Suprapubic skin (tissue), 4 donors: ENCODE data around the gene SKI. TPM values are rescaled to one million over a fixed set of nuclear protein-coding genes. Genes with fewer than 3 reads are reported as not detected.

Source experiments
- DNase-seq, 2 donors: peaks; one replicate each; pipeline ENCODE4 v3.0.0-alpha.2; 2019; ENCODE audit warnings: low spot score in 2 of 2
- H3K27ac ChIP-seq: fragments of 200-600 bp; sonication (generic); one replicate; pipeline ENCODE4 v1.5.1; 2019
- H3K27me3 ChIP-seq: fragments of 200-600 bp; sonication (generic); one replicate; pipeline ENCODE4 v1.5.1; 2019
- H3K36me3 ChIP-seq: fragments of 200-600 bp; sonication (generic); one replicate; pipeline ENCODE4 v1.5.1; 2019
- H3K4me1 ChIP-seq: fragments of 200-600 bp; sonication (generic); one replicate; pipeline ENCODE4 v1.5.1; 2019
- H3K4me3 ChIP-seq: fragments of 200-600 bp; sonication (generic); one replicate; pipeline ENCODE4 v1.5.1; 2019; ENCODE audit warnings: mild to moderate bottlenecking
- H3K9me3 ChIP-seq: fragments of 200-600 bp; sonication (generic); one replicate; pipeline ENCODE4 v1.5.1; 2019
- EP300 ChIP-seq: sonication (generic); formaldehyde crosslinking; IDR thresholded peaks from one replicate; pipeline ENCODE4 v1.6.1; 2017; ENCODE audit warnings: antibody characterized with exemption
- POLR2A ChIP-seq, 2 donors: fragments of 450-650 bp; IDR thresholded peaks; one replicate each; pipeline ENCODE4 v1.6.1; 2017; ENCODE audit warnings: antibody characterized with exemption in 2 of 2, mild to moderate bottlenecking in 2 of 2, moderate library complexity in 2 of 2
- POLR2AphosphoS5 ChIP-seq, 3 donors: sonication (generic); formaldehyde crosslinking; IDR thresholded peaks; one replicate each; pipeline ENCODE4 v1.6.1; 2017; ENCODE audit warnings: antibody characterized with exemption in 3 of 3
- WGBS: methylation state at CpG from one replicate; pipeline ENCODE4 v1.1.5; 2018; 5-methylcytosine and 5-hydroxymethylcytosine counted together
- total RNA-seq, 4 donors: library from RNA; depleted of rRNA; stranded (reverse); fragments of >200 nt; gene quantifications; one replicate each; pipeline ENCODE4 v1.1.0, GENCODE V29; 2016
- TF ChIP-seq, protein P1 (sequence below), 2 donors: fragments of 200-600 bp in 1 of 2; fragments of 450-650 bp in 1 of 2; sonication (generic) in 1 of 2; IDR thresholded peaks; one replicate each; pipeline ENCODE4 v1.5.1; 2016 to 2019; ENCODE audit warnings: antibody characterized with exemption in 2 of 2, mild to moderate bottlenecking in 1 of 2, moderate library complexity in 1 of 2

SKI gene
- total RNA-seq, 4 donors from 2014 or later, result 51.8 to 91.2 (median 68.1) TPM

DNA sequence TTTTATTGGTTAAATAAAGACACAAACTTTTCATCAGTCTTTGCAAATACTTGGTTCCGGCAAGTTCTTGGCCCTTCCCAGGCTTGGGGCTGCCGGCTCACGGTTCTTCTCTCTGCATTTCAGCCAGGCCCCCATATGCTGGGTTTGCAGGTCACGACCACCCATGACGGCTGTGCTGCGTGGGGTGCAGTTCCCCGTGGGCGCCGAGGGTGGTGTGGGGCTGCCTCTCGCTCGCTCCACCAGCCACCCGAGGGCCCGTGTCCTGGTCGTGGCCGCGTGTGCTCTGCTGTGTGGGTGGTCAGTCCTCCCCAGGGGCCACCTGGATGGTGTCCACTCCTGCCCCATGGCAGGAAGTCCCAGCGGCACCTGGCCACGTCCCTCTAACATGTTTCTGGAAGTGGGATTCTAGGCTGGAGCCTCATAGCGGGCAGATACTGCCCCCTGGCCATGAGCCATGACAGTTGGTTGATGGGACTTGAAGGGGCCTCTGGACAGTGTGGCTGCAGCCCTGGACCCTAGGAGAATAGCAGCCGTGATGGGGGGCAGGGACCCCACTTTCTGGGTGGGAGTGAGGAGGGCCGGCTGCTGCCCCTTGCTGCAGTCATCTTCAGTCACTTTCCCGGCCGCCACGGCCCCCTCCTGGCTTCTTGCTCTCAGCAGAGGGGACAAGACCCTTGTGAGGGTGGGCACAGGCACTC lies 46.3 kb downstream of the SKI start:
- Histone ChIP-seq H3K27ac (peak overlapping the region; percentile 62), H3K4me1 (peaks cover 98% of the 10 kb centered on the region), H3K36me3 (no peaks in the 10 kb centered on the region), H3K27me3 (no peaks in the 10 kb centered on the region), H3K4me3 (no peak overlapping the region), H3K9me3 (no peaks in the 10 kb centered on the region)
- DNase-seq, result no peak
- TF ChIP-seq POLR2AphosphoS5 (IDR thresholded peaks at IDR 0.05), result no peak
- no peak for TF ChIP-seq POLR2A (IDR thresholded peaks at IDR 0.05)
- no peak for TF ChIP-seq EP300
- TF ChIP-seq, protein P1, sequence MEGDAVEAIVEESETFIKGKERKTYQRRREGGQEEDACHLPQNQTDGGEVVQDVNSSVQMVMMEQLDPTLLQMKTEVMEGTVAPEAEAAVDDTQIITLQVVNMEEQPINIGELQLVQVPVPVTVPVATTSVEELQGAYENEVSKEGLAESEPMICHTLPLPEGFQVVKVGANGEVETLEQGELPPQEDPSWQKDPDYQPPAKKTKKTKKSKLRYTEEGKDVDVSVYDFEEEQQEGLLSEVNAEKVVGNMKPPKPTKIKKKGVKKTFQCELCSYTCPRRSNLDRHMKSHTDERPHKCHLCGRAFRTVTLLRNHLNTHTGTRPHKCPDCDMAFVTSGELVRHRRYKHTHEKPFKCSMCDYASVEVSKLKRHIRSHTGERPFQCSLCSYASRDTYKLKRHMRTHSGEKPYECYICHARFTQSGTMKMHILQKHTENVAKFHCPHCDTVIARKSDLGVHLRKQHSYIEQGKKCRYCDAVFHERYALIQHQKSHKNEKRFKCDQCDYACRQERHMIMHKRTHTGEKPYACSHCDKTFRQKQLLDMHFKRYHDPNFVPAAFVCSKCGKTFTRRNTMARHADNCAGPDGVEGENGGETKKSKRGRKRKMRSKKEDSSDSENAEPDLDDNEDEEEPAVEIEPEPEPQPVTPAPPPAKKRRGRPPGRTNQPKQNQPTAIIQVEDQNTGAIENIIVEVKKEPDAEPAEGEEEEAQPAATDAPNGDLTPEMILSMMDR (IDR thresholded peaks at IDR 0.05), result no peak
- 70% methylated on average over 8 of the region's 24 CpGs for WGBS

DNA sequence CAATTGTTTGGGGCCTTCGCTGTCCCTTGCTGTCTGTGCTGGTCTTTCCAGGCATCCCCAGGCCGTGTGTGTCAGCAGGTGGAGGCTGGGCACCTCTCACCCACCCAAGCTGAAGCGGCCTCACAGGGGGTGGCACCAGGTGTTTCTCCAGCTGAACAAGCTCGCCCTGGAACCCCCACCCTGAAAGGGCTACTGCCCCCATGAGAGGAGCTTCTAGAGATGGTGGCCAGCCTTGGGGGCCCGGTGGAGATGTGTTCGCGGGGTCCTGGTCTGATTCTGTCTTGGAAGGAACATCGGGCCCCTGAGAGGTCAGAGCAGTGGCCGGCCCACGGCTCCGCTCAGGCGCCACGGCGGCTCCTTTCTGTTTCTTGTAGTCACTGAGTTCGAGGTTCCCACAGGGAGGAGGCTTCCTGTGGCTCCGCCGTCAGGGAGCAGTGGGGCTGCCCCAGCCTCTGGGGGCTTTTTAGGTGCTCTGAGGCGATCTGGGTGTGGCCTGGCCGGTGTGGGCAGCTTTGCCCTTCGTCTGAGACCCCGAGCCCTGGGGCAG lies 46.9 kb downstream of the SKI start:
- Histone ChIP-seq H3K4me1 (peaks cover 100% of the 10 kb centered on the region), H3K27ac (peak overlapping the region; percentile 62), H3K27me3 (no peaks in the 10 kb centered on the region), H3K4me3 (no peak overlapping the region), H3K9me3 (no peaks in the 10 kb centered on the region), H3K36me3 (no peaks in the 10 kb centered on the region)
- TF ChIP-seq POLR2A (IDR thresholded peaks at IDR 0.05), result no peak
- TF ChIP-seq POLR2AphosphoS5 (IDR thresholded peaks at IDR 0.05), result no peak
- TF ChIP-seq EP300, result no peak
- TF ChIP-seq, protein P1 (IDR thresholded peaks at IDR 0.05), result no peak
- no peak for DNase-seq
- WGBS, result 70% methylated on average over 5 of the region's 21 CpGs

DNA sequence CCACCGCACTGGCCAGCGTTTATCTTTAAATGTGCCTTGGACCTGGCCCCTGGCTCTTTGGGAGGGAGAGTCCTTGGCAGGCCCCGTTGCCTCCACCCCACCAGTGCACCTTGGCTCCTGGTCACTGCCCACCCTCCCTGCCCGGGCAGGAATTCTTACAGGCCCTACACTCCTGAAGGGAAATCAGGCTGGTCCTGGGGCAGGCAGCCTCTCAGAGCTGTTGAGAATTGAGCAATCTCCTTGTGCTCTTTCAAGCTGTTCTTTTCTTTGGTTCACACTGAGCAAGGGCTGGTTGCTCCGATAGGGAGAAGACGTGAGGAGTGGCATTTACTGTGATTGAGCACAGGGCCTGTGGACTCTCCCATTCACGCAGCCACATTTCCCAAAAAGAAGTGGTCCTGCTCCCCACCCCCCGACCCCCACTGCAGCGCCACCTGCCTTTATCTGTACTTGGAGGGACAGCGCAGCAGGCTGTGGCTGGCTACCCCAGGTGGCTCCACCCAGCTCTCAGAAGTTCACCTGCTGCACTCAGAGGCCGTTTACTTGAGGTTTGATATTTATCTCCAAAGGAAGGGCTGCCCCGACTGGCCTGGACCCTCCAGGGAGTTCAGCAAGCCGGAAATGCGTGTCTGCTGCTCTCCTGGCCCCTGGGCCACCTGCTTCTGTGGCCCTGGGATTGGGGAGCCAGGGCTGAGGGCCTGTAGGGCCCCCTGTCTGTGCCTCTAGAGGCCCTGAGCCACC lies 47.8 kb downstream of the SKI start:
- TF ChIP-seq POLR2A (IDR thresholded peaks at IDR 0.05), result no peak
- no peak for TF ChIP-seq POLR2AphosphoS5 (IDR thresholded peaks at IDR 0.05)
- TF ChIP-seq, protein P1 (IDR thresholded peaks at IDR 0.05), result no peak
- no peak for TF ChIP-seq EP300
- no peak for DNase-seq
- Histone ChIP-seq H3K27me3 (no peaks in the 10 kb centered on the region), H3K36me3 (no peaks in the 10 kb centered on the region), H3K4me1 (peaks cover 92% of the 10 kb centered on the region), H3K4me3 (no peak overlapping the region), H3K9me3 (no peaks in the 10 kb centered on the region), H3K27ac (peak overlapping the region; percentile 62)
- 38% methylated on average over 12 of the region's 14 CpGs for WGBS

DNA sequence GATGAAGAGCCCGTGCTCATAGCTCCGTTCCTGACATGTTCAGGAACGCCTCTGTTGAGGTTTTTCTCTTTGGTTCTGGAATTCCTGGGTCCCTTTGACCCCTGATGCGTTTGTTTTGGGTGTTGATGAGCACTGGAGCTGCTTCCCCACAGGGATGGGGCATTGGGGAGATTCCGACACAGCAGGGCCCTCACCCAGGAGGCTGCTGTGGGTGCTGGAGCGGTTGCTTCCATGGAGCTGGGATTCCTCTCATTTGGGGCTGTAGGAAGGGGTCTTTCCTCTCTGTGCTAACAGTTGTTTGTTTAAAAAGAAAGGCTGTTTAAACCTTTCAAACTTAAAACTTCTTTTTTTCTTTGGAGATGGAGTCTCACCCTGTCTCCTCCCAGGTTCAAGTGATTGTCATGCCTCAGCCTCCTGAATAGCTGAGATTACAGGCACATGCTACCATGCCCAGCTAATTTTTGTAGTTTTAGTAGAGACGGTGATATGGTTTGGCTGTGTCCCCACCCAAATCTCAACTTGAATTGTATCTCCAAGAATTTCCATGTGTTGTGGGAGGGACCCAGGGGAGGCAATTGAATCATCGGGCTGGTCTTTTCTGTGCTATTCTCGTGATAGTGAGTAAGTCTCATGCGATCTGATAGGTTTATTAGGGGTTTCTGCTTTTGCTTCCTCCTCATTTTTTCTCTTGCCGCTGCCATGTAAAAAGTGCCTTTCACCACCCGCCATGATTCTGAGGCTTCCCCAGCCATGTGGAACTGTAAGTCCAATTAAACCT lies 48.9 kb downstream of the SKI start:
- no peaks in the 10 kb centered on the region for H3K27me3 ChIP-seq
- DNase-seq, result no peak
- no peaks in the 10 kb centered on the region for H3K36me3 ChIP-seq
- 69% methylated on average over 12 of the region's 12 CpGs for WGBS
- no peak overlapping the region for H3K4me3 ChIP-seq
- H3K4me1 ChIP-seq, result peaks cover 82% of the 10 kb centered on the region
- TF ChIP-seq, protein P1 (IDR thresholded peaks at IDR 0.05), result no peak
- TF ChIP-seq EP300 (no peak), POLR2A (IDR thresholded peaks at IDR 0.05) (no peak), POLR2AphosphoS5 (IDR thresholded peaks at IDR 0.05) (no peak)
- H3K9me3 ChIP-seq, result no peaks in the 10 kb centered on the region
- H3K27ac ChIP-seq, result no peak overlapping the region
